Spleen (tissue), 11 donors: ENCODE data around the gene SH3D19. TPM values are rescaled to one million over a fixed set of nuclear protein-coding genes. Genes with fewer than 3 reads are reported as not detected.

Source experiments
- DNase-seq: peaks from one replicate; pipeline ENCODE4 v3.0.0-alpha.2; 2020
- H3K27ac ChIP-seq, 8 donors: fragments of 200-600 bp; sonication (generic) in 7 of 8; 1 replicate in 4 of 8; 2 replicates in 4 of 8; pipeline versions ENCODE4 v1.5.0 to v1.8.0; 2016 to 2021; ENCODE audit warnings: inconsistent platforms in 4 of 8, mild to moderate bottlenecking in 4 of 8, moderate library complexity in 1 of 8
- H3K27me3 ChIP-seq, 7 donors: fragments of 200-600 bp; sonication (generic) in 6 of 7; replicated peaks in 1 of 7; 1 replicate in 4 of 7; 2 replicates in 3 of 7; pipeline versions ENCODE4 v1.5.0 to v1.8.0; 2016 to 2021; ENCODE audit warnings: inconsistent platforms in 3 of 7, mild to moderate bottlenecking in 1 of 7
- H3K36me3 ChIP-seq, 6 donors: fragments of 200-600 bp; sonication (generic) in 5 of 6; 1 replicate in 4 of 6; 2 replicates in 2 of 6; pipeline versions ENCODE4 v1.5.0 to v1.8.0; 2016 to 2021; ENCODE audit warnings: inconsistent platforms in 2 of 6
- H3K4me1 ChIP-seq, 6 donors: fragments of 200-600 bp; sonication (generic) in 5 of 6; 1 replicate in 3 of 6; 2 replicates in 3 of 6; pipeline versions ENCODE4 v1.5.0 to v1.8.0; 2016 to 2021; ENCODE audit warnings: inconsistent platforms in 3 of 6
- H3K4me3 ChIP-seq, 8 donors: fragments of 200-600 bp; sonication (generic) in 7 of 8; 1 replicate in 4 of 8; 2 replicates in 4 of 8; pipeline versions ENCODE4 v1.5.0 to v1.8.0; 2016 to 2021; ENCODE audit warnings: inconsistent platforms in 4 of 8, mild to moderate bottlenecking in 4 of 8, moderate library complexity in 2 of 8
- H3K9me3 ChIP-seq, 8 donors: fragments of 200-600 bp; sonication (generic) in 7 of 8; 1 replicate in 4 of 8; 2 replicates in 4 of 8; pipeline versions ENCODE4 v1.5.0 to v1.8.0; 2016 to 2021; ENCODE audit warnings: inconsistent platforms in 4 of 8
- CTCF ChIP-seq, 11 experiments: fragments of 200-600 bp in 7 of 11; fragments of 450-650 bp in 4 of 11; sonication (generic) in 4 of 11; IDR thresholded peaks in 8 of 11; conservative IDR thresholded peaks in 3 of 11; 1 replicate in 7 of 11; 2 replicates in 4 of 11; pipeline versions ENCODE4 v1.4.0 to v1.8.0; 2016 to 2021; ENCODE audit warnings: antibody characterized with exemption in 11 of 11, inconsistent platforms in 4 of 11, mild to moderate bottlenecking in 1 of 11
- POLR2A ChIP-seq, 3 donors: fragments of 450-650 bp; IDR thresholded peaks; one replicate each; pipeline ENCODE4 v1.5.1; 2017; ENCODE audit warnings: antibody characterized with exemption in 3 of 3, mild to moderate bottlenecking in 1 of 3
- POLR2AphosphoS5 ChIP-seq, 3 donors: sonication (generic); formaldehyde crosslinking; IDR thresholded peaks; one replicate each; pipeline ENCODE4 v1.5.1; 2017; ENCODE audit warnings: antibody characterized with exemption in 3 of 3
- WGBS, 5 donors: extraction: QIAGEN DNeasy Blood & Tissue Kit in 3 of 5; methylation state at CpG; one replicate each; pipeline versions ENCODE4 v1.1.5 to v1.1.7; 2013 to 2018; 5-methylcytosine and 5-hydroxymethylcytosine counted together
- intact Hi-C: fragments of 100-400 bp; cut with DNase I; formaldehyde crosslinking; loops from one replicate; pipeline ENCODE4 v1.15.0; 2023; ENCODE audit warnings: low total_unique reads
- polyA plus RNA-seq, 3 donors: library from polyadenylated mRNA; stranded (reverse); fragments of 200-250 nt; gene quantifications; one replicate each; pipeline ENCODE4 v1.2.1, GENCODE V29; 2013
- total RNA-seq, 7 donors: library from RNA; depleted of rRNA in 3 of 7; stranded (reverse); fragments of >200 nt in 3 of 7; fragmentation: NEBNext Ultra II Directional in 4 of 7; extraction: Animal tissue kit (Norgen Biotek cat#: 25700) in 4 of 7; gene quantifications; one replicate each; pipeline versions ENCODE4 v1.1.0 to v1.2.1, GENCODE V29; 2016 to 2021
- donor health status: healthy with polysubstance abuse.
- donor health status: DM: no; HTN: no; CAD: no; lungs with moderate emphysema.
- donor health status: DM: no; HTN: no; CAD: no.
- donor health status: Bipolar disorder and iron deficiency.
- donor health status: healthy.
- donor health status: DM: no; HTN: no; CAD: no.
- donor health status: DM: yes; HTN: yes; CAD: no.

Gene SH3D19
- total and polyA plus RNA-seq, 10 donors: 3.0 to 33.3 (median 14.7) TPM

GRCh38 chr4:151263455-151263854 is 62.0 kb downstream of the SH3D19 start:
- 80 to 94% (median 90%) methylated on average over 1 to 2 of the region's 2 CpGs for WGBS, 5 donors
- Histone ChIP-seq H3K9me3 (no peaks in the 10 kb centered on the region), H3K4me1 (no peaks in the 10 kb centered on the region), H3K27ac (no peak overlapping the region), H3K36me3 (no peaks in the 10 kb centered on the region), H3K4me3 (no peak overlapping the region), H3K27me3 (peaks cover 0 to 3% (median 0%) of the 10 kb centered on the region in 7 donors)
- DNase-seq: no peak
- intact Hi-C loops: no loop called here
- TF ChIP-seq POLR2A (IDR thresholded peaks at IDR 0.05) (no peak), POLR2AphosphoS5 (IDR thresholded peaks at IDR 0.05) (no peak), CTCF (IDR thresholded peaks at IDR 0.05 in 8 of 11, conservative IDR thresholded peaks at IDR 0.05 in 3 of 11) (no peak)

- intact Hi-C loops: no loop called here
- Histone ChIP-seq H3K4me1 (no peaks in the 10 kb centered on the region), H3K27me3 (peaks cover 0 to 8% (median 0%) of the 10 kb centered on the region in 7 donors), H3K27ac (no peak overlapping the region), H3K9me3 (no peaks in the 10 kb centered on the region), H3K36me3 (no peaks in the 10 kb centered on the region), H3K4me3 (no peak overlapping the region)
- 88 to 97% (median 96%) methylated on average over 2 of the region's 2 CpGs for WGBS, 5 donors
- no peak for DNase-seq
- TF ChIP-seq CTCF (IDR thresholded peaks at IDR 0.05 in 8 of 11, conservative IDR thresholded peaks at IDR 0.05 in 3 of 11) (no peak), POLR2A (IDR thresholded peaks at IDR 0.05) (no peak), POLR2AphosphoS5 (IDR thresholded peaks at IDR 0.05) (no peak)
Observed at GRCh38 chr4:151260526-151260925, 64.9 kb downstream of the SH3D19 start.

GRCh38 chr4:151259752-151260151 is 65.7 kb downstream of the SH3D19 start:
- no peak overlapping the region for H3K27ac ChIP-seq
- no peak overlapping the region for H3K4me3 ChIP-seq
- DNase-seq: no peak
- no peaks in the 10 kb centered on the region for H3K4me1 ChIP-seq
- intact Hi-C loops: no loop called here
- 55 to 76% (median 61%) methylated on average over 1 of the region's 1 CpG for WGBS, 5 donors
- H3K9me3 ChIP-seq: no peaks in the 10 kb centered on the region
- peaks cover 0 to 8% (median 0%) of the 10 kb centered on the region in 7 donors for H3K27me3 ChIP-seq
- TF ChIP-seq CTCF (IDR thresholded peaks at IDR 0.05 in 8 of 11, conservative IDR thresholded peaks at IDR 0.05 in 3 of 11) (no peak), POLR2AphosphoS5 (IDR thresholded peaks at IDR 0.05) (no peak), POLR2A (IDR thresholded peaks at IDR 0.05) (no peak)
- no peaks in the 10 kb centered on the region for H3K36me3 ChIP-seq

- Histone ChIP-seq H3K4me3 (no peak overlapping the region), H3K4me1 (no peaks in the 10 kb centered on the region), H3K36me3 (no peaks in the 10 kb centered on the region), H3K27me3 (peaks cover 0 to 8% (median 0%) of the 10 kb centered on the region in 7 donors), H3K27ac (no peak overlapping the region), H3K9me3 (no peaks in the 10 kb centered on the region)
- TF ChIP-seq POLR2A (IDR thresholded peaks at IDR 0.05): no peak
- no peak for TF ChIP-seq CTCF (IDR thresholded peaks at IDR 0.05 in 8 of 11, conservative IDR thresholded peaks at IDR 0.05 in 3 of 11)
- no peak for TF ChIP-seq POLR2AphosphoS5 (IDR thresholded peaks at IDR 0.05)
- intact Hi-C loops: no loop called here
- DNase-seq: no peak
- 85 to 98% (median 94%) methylated on average over 4 of the region's 4 CpGs for WGBS, 5 donors
Observed at GRCh38 chr4:151257704-151258103, 67.7 kb downstream of the SH3D19 start.
